Islet precursor cell (in vitro differentiated cells): ENCODE data around the gene VIPR1.
"Not testable (repeated sequence)": the region's sequence is repeated elsewhere in the genome, so short reads cannot be mapped to it uniquely, and the experiment has no call there.

Source experiments
- DNase-seq: peaks from one replicate; pipeline ENCODE4 v3.0.0-alpha.2; 2018

Gene VIPR1

GRCh38 chr3:42535981-42536784 lies 33.7 kb downstream of the VIPR1 start:
- DNase-seq: peak; percentile 82

GRCh38 chr3:42537350-42537749 lies 34.9 kb downstream of the VIPR1 start:
- DNase-seq: no peak

GRCh38 chr3:42539871-42540714 lies 37.6 kb downstream of the VIPR1 start:
- peak; percentile 87 for DNase-seq

- DNase-seq: no peak
These were observed 38.6 kb downstream of the VIPR1 start for GRCh38 chr3:42541079-42541478.

GRCh38 chr3:42544492-42545283 lies 42.2 kb downstream of the VIPR1 start:
- peak; percentile 56 for DNase-seq

GRCh38 chr3:42545284-42545900 lies 42.9 kb downstream of the VIPR1 start:
- no peak for DNase-seq

GRCh38 chr3:42546691-42547213 lies 44.3 kb downstream of the VIPR1 start:
- DNase-seq: no peak

GRCh38 chr3:42547401-42547945 lies 45.0 kb downstream of the VIPR1 start:
- peak; percentile 84 for DNase-seq

GRCh38 chr3:42549131-42549530 lies 46.7 kb downstream of the VIPR1 start:
- DNase-seq: no peak

GRCh38 chr3:42550250-42550649 lies 47.8 kb downstream of the VIPR1 start:
- no peak for DNase-seq

- DNase-seq: no peak
These were observed 50.4 kb downstream of the VIPR1 start for GRCh38 chr3:42552830-42553229.

- DNase-seq: no peak
These were observed 53.7 kb downstream of the VIPR1 start for GRCh38 chr3:42556089-42556632.

GRCh38 chr3:42556817-42557216 lies 54.4 kb downstream of the VIPR1 start:
- DNase-seq: not testable (repeated sequence)

- DNase-seq: no peak
These were observed 55.4 kb downstream of the VIPR1 start for GRCh38 chr3:42557854-42558253.

GRCh38 chr3:42562047-42562907 lies 59.8 kb downstream of the VIPR1 start:
- DNase-seq: no peak

- DNase-seq: no peak
These were observed 67.2 kb downstream of the VIPR1 start for GRCh38 chr3:42569593-42570142.

- DNase-seq: peak; percentile 88
These were observed 69.8 kb downstream of the VIPR1 start for GRCh38 chr3:42572278-42572677.

- no peak for DNase-seq
These were observed 72.8 kb downstream of the VIPR1 start for GRCh38 chr3:42575137-42575741.

GRCh38 chr3:42578054-42578453 lies 75.6 kb downstream of the VIPR1 start:
- no peak for DNase-seq

GRCh38 chr3:42579346-42579745 lies 76.9 kb downstream of the VIPR1 start:
- DNase-seq: not testable (repeated sequence)
